GM21526 (cell line): ENCODE data around the gene MRI1.
"Not testable (repeated sequence)": the region's sequence is repeated elsewhere in the genome, so short reads cannot be mapped to it uniquely, and the experiment has no call there.

Experiments
- ATAC-seq: cut with Tn5 transposase; IDR thresholded peaks from one replicate; pipeline ENCODE4 v1.9.1; 2021; ENCODE audit warnings: moderate library complexity; ENCODE audit not compliant: unreplicated experiment, low FRiP score

MRI1 gene

GRCh38 chr19:13764101-13764807, at the start of gene MRI1:
MRI1 (plus strand) TSS chr19:13764522; CDS start chr19:13764589, 67 bp downstream.
- no peak for ATAC-seq

- ATAC-seq, result no peak
These were observed 47.1 kb upstream of the MRI1 start for GRCh38 chr19:13717194-13717643.

- ATAC-seq, result no peak
These were observed 45.6 kb upstream of the MRI1 start for GRCh38 chr19:13718733-13719132.

GRCh38 chr19:13722146-13722545, 42.2 kb upstream of the MRI1 start:
- ATAC-seq, result no peak

- ATAC-seq, result no peak
These were observed 41.1 kb upstream of the MRI1 start for GRCh38 chr19:13723206-13723605.

GRCh38 chr19:13726323-13726722, 38.0 kb upstream of the MRI1 start:
- ATAC-seq, result no peak

GRCh38 chr19:13727798-13728197, 36.5 kb upstream of the MRI1 start:
- no peak for ATAC-seq

- ATAC-seq, result no peak
These were observed 34.5 kb upstream of the MRI1 start for GRCh38 chr19:13729859-13730258.

- ATAC-seq, result peak; percentile 90
These were observed 33.0 kb upstream of the MRI1 start for GRCh38 chr19:13731147-13731964.

GRCh38 chr19:13732337-13732736, 32.0 kb upstream of the MRI1 start:
- no peak for ATAC-seq

GRCh38 chr19:13734751-13735150, 29.6 kb upstream of the MRI1 start:
- no peak for ATAC-seq

- ATAC-seq, result no peak
These were observed 26.2 kb upstream of the MRI1 start for GRCh38 chr19:13738073-13738472.

- ATAC-seq, result no peak
These were observed 22.4 kb upstream of the MRI1 start for GRCh38 chr19:13741893-13742292.

GRCh38 chr19:13742756-13743155, 21.6 kb upstream of the MRI1 start:
- ATAC-seq, result no peak

- ATAC-seq, result no peak
These were observed 20.1 kb upstream of the MRI1 start for GRCh38 chr19:13744174-13744573.

GRCh38 chr19:13747098-13747453, 17.2 kb upstream of the MRI1 start:
- ATAC-seq, result no peak

GRCh38 chr19:13748169-13748828, 16.0 kb upstream of the MRI1 start:
- no peak for ATAC-seq

- ATAC-seq, result no peak
These were observed 12.9 kb upstream of the MRI1 start for GRCh38 chr19:13751436-13751835.

GRCh38 chr19:13753622-13754021, 10.7 kb upstream of the MRI1 start:
- ATAC-seq, result not testable (repeated sequence)

GRCh38 chr19:13756210-13756609, 8.1 kb upstream of the MRI1 start:
- no peak for ATAC-seq
